Measurements from ENCODE around the gene FNDC3B.

Gene FNDC3B

DNA sequence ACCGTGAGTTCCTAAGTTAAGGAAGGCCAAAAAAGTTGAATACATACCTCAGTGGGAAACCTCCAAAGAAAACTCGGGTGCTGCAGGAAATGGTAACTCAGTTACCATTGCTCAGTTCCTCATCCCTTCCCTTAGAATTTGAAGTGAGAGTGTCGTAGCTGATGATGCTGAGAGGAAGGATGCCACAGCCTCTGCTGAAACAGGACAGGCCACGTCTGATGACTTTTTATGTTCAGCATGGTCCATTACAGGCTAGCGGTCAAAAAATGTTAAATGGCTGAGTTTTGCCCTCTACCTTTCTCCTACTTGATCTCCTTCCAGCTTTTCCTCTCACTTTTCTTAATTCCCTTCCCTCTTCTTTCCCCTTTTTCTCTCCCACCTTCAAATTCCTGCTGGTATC is 273.3 kb downstream of the FNDC3B start:
- TF ChIP-seq, protein P1, sequence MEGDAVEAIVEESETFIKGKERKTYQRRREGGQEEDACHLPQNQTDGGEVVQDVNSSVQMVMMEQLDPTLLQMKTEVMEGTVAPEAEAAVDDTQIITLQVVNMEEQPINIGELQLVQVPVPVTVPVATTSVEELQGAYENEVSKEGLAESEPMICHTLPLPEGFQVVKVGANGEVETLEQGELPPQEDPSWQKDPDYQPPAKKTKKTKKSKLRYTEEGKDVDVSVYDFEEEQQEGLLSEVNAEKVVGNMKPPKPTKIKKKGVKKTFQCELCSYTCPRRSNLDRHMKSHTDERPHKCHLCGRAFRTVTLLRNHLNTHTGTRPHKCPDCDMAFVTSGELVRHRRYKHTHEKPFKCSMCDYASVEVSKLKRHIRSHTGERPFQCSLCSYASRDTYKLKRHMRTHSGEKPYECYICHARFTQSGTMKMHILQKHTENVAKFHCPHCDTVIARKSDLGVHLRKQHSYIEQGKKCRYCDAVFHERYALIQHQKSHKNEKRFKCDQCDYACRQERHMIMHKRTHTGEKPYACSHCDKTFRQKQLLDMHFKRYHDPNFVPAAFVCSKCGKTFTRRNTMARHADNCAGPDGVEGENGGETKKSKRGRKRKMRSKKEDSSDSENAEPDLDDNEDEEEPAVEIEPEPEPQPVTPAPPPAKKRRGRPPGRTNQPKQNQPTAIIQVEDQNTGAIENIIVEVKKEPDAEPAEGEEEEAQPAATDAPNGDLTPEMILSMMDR (IDR thresholded peaks at IDR 0.05; ENCODE audit: low read depth, low read length, missing control alignments): no peak
- no peak overlapping the region for H3K4me3 ChIP-seq (ENCODE audit: low read depth, low read length)
- in situ Hi-C loops (cut with HindIII; ENCODE audit: low sequenced_read_pairs): no loop called here
- DNase-seq (ENCODE audit: low read depth): no peak

DNA sequence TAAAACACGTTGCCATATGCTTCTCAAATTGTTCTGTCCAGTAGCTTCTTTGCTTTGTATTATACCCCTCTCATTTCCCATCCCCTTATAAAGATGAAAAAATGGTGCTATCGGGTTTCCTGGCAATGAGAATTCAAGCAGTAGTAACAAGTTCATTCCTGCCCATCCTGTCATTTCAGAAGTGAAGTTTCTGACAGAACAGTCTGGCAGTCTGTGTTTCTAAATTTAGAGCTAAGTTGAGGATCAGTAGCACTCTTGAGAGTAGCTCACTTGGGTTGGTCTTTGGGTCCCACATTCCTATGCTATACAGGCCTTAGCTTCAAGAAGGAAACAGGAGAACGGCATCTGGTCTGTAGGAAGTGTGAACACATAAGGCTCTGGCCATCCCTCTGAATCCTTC is 274.3 kb downstream of the FNDC3B start:
- no peak for DNase-seq (ENCODE audit: low read depth)
- TF ChIP-seq, protein P1 (IDR thresholded peaks at IDR 0.05; ENCODE audit: low read depth, low read length, missing control alignments): no peak
- no peak overlapping the region for H3K4me3 ChIP-seq (ENCODE audit: low read depth, low read length)
- in situ Hi-C loops (cut with HindIII; ENCODE audit: low sequenced_read_pairs): no loop called here

DNA sequence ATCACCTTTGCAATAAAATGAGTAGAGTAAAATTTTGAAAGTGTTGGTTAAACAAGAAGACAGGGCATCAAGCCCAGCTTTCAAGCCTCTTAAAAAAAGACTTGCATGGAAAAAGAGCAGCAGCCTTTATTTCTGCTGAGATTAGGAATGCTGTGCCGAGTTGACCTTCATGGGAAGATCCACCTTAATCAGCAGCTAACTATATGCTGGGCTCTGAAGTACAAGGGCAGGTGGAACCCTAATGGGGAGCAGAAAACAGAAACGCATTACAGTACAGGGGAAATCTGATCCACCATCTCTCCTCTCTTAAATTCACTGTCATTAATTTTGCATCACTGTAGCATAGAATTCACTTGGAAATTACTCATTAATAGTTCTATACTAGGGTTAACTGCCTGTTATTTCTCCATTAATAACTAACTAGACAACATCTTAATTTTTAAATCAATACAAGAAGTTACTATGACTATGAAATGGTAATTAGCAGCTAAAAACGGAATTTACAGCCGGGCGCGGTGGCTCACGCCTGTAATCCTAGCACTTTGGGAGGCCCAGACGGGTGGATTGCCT is 275.3 kb downstream of the FNDC3B start:
- TF ChIP-seq, protein P1 (IDR thresholded peaks at IDR 0.05; ENCODE audit: low read depth, low read length, missing control alignments): no peak
- in situ Hi-C loops (cut with HindIII; ENCODE audit: low sequenced_read_pairs): no loop called here
- H3K4me3 ChIP-seq (ENCODE audit: low read depth, low read length): no peak overlapping the region
- no peak for DNase-seq (ENCODE audit: low read depth)

DNA sequence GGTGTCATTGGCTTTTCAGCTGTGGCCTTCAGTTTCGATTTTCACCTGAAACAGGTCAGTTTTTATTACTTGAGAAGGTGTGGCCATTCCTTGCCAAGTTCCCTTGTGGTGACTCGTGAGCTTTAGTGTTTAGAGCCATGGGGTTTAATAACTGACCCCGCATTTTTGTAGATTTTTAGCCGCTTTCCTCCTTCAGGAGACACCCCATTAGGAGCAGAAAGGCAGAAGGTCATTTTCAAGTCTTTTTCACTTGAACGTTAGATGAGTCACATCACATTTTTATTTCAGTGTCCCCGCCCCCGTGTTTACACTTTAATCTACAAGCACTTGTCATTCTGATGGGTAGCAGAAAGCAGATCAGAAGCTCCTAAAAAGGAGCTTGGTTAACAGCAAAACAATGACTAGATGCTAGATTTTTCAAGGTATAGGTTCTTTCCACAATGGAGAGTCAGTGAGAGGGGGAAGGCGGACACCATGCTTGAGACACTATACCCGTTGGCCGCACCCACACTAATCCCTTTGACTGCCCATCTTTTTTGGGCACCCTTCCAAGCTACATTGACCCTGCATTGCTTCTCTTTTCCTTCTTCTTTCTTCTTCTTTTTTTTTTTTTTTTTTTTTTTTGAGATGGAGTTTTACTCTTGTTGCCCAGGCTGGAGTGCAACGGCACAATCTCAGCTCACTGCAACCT is 276.2 kb downstream of the FNDC3B start:
- in situ Hi-C loops (cut with HindIII; ENCODE audit: low sequenced_read_pairs): no loop called here
- TF ChIP-seq, protein P1 (IDR thresholded peaks at IDR 0.05; ENCODE audit: low read depth, low read length, missing control alignments): no peak
- no peak overlapping the region for H3K4me3 ChIP-seq (ENCODE audit: low read depth, low read length)
- DNase-seq (ENCODE audit: low read depth): no peak

DNA sequence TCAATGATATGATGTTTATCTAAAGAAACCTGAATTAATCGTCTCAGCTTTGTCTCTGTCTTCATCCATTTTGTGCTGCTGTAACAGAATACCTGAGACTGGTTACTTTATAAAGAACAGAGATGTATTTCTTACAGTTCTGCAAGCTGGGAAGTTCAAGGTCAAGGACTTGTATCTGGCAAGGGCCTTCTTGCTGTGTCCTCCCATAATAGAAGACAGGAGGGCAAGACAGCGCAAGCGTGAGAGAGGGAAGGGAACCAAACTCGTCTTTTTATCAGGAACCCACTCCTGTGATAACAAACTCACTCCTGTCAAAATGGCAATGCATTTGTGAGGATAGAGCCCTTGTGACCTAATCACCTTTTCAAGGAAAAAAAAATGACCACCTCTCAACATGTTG is 277.4 kb downstream of the FNDC3B start:
- TF ChIP-seq, protein P1 (IDR thresholded peaks at IDR 0.05; ENCODE audit: low read depth, low read length, missing control alignments): no peak
- H3K4me3 ChIP-seq (ENCODE audit: low read depth, low read length): no peak overlapping the region
- DNase-seq (ENCODE audit: low read depth): no peak
- in situ Hi-C loops (cut with HindIII; ENCODE audit: low sequenced_read_pairs): no loop called here

DNA sequence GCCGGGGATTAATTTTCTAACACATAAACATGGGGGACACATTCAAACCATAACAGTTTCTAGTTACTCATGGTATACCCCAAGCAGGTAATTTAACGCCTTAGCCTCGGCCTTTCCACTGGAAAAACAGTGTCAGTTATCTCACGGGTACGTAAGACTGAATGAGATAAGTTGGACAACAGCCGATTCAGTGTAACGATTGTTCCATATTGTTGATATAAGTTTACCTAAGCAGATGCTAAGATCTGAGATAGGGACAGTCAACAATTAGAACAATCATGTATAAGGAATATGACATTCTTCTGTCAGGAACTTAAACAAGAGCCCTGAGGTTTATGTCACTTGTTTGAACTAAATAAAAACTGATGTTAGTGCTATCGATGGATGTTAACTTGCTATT is 278.1 kb downstream of the FNDC3B start:
- in situ Hi-C loops (cut with HindIII; ENCODE audit: low sequenced_read_pairs): no loop called here
- TF ChIP-seq, protein P1 (IDR thresholded peaks at IDR 0.05; ENCODE audit: low read depth, low read length, missing control alignments): no peak
- H3K4me3 ChIP-seq (ENCODE audit: low read depth, low read length): no peak overlapping the region

More for the DNA sequence above, 278.1 kb downstream of the FNDC3B start:
- no peak for DNase-seq (ENCODE audit: low read depth)

Measured in astrocyte of the cerebellum (primary cell).